ENCODE measurements around the gene ABCC10.

GRCh38 chr6:43427406-43428111 is at the start of gene ABCC10:
- TF ChIP-seq CTCF (conservative IDR thresholded peaks at IDR 0.05; ENCODE audit: low read length) (peak; percentile 54), EZH2phosphoT487 (IDR thresholded peaks at IDR 0.05; ENCODE audit: borderline replicate concordance) (no peak)
